ENCODE results near the gene TENM3.

DNA sequence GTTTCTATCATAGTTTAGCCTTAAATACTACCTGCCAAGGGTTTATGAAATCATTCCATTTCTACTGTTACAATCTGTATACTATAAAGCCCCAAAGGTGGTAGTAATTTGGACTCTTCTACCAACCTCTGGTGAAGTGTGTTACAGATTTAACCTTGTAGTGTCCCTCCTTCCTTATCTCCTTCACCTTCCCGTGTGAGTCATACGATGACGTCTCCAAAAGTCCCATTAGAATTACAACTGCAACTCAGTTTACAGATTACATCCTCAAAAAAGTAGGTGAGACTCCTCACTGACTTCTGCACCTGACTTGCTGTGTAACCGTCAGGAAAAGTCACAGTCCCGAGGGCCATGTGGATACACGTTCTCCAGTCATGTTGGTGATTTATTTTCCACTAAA is 455.0 kb downstream of the TENM3 start:
- TF ChIP-seq, protein P1, sequence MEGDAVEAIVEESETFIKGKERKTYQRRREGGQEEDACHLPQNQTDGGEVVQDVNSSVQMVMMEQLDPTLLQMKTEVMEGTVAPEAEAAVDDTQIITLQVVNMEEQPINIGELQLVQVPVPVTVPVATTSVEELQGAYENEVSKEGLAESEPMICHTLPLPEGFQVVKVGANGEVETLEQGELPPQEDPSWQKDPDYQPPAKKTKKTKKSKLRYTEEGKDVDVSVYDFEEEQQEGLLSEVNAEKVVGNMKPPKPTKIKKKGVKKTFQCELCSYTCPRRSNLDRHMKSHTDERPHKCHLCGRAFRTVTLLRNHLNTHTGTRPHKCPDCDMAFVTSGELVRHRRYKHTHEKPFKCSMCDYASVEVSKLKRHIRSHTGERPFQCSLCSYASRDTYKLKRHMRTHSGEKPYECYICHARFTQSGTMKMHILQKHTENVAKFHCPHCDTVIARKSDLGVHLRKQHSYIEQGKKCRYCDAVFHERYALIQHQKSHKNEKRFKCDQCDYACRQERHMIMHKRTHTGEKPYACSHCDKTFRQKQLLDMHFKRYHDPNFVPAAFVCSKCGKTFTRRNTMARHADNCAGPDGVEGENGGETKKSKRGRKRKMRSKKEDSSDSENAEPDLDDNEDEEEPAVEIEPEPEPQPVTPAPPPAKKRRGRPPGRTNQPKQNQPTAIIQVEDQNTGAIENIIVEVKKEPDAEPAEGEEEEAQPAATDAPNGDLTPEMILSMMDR (IDR thresholded peaks at IDR 0.05; ENCODE audit: low read length), result no peak
- TF ChIP-seq EZH2 (IDR thresholded peaks at IDR 0.05; ENCODE audit: borderline replicate concordance, low read length), result no peak
